Measurements from ENCODE around the gene MEGF11. TPM values are rescaled to one million over a fixed set of nuclear protein-coding genes. Genes with fewer than 3 reads are reported as not detected.

The MEGF11 gene
- polyA plus RNA-seq, 1 donor: 0.66 TPM

- H3K4me1 ChIP-seq (ENCODE audit: control insufficient read depth, insufficient read depth, low read length): no peaks in the 10 kb centered on the region
- WGBS (ENCODE audit: insufficient coverage, low lambda C conversion rate): 93% methylated on average over 3 of the region's 4 CpGs
- peaks cover 21% of the 10 kb centered on the region for H3K27me3 ChIP-seq (ENCODE audit: control insufficient read depth, insufficient read depth, low read length)
Measured at GRCh38 chr15:66215811-66216210, 37.7 kb downstream of the MEGF11 start.

GRCh38 chr15:66214246-66214645, 39.3 kb downstream of the MEGF11 start:
- H3K27ac ChIP-seq (ENCODE audit: low read length): no peak overlapping the region
- peaks cover 16% of the 10 kb centered on the region for H3K27me3 ChIP-seq (ENCODE audit: control insufficient read depth, insufficient read depth, low read length)
- no CpG with 5 or more reads among the region's 4 CpGs for WGBS (ENCODE audit: insufficient coverage, low lambda C conversion rate)
- H3K4me1 ChIP-seq (ENCODE audit: control insufficient read depth, insufficient read depth, low read length): no peaks in the 10 kb centered on the region
- H3K36me3 ChIP-seq (ENCODE audit: control insufficient read depth, insufficient read depth, low read length): no peaks in the 10 kb centered on the region
- H3K9me3 ChIP-seq (ENCODE audit: control insufficient read depth, low read depth, low read length): no peaks in the 10 kb centered on the region
- H3K4me3 ChIP-seq (ENCODE audit: low read length): no peak overlapping the region
- no peak for DNase-seq

More at GRCh38 chr15:66215811-66216210, 37.7 kb downstream of the MEGF11 start:
- Histone ChIP-seq H3K27ac (ENCODE audit: low read length) (no peak overlapping the region), H3K9me3 (ENCODE audit: control insufficient read depth, low read depth, low read length) (no peaks in the 10 kb centered on the region), H3K4me3 (ENCODE audit: low read length) (no peak overlapping the region), H3K36me3 (ENCODE audit: control insufficient read depth, insufficient read depth, low read length) (no peaks in the 10 kb centered on the region)
- DNase-seq: no peak

- no CpG with 5 or more reads among the region's 5 CpGs for WGBS (ENCODE audit: insufficient coverage, low lambda C conversion rate)
- peaks cover 11% of the 10 kb centered on the region for H3K27me3 ChIP-seq (ENCODE audit: control insufficient read depth, insufficient read depth, low read length)
- H3K27ac ChIP-seq (ENCODE audit: low read length): no peak overlapping the region
- no peak for DNase-seq
- no peaks in the 10 kb centered on the region for H3K36me3 ChIP-seq (ENCODE audit: control insufficient read depth, insufficient read depth, low read length)
- H3K4me1 ChIP-seq (ENCODE audit: control insufficient read depth, insufficient read depth, low read length): no peaks in the 10 kb centered on the region
- no peak overlapping the region for H3K4me3 ChIP-seq (ENCODE audit: low read length)
- no peaks in the 10 kb centered on the region for H3K9me3 ChIP-seq (ENCODE audit: control insufficient read depth, low read depth, low read length)
Measured at GRCh38 chr15:66212563-66212921, 41.0 kb downstream of the MEGF11 start.

GRCh38 chr15:66211670-66212562, 41.6 kb downstream of the MEGF11 start:
- WGBS (ENCODE audit: insufficient coverage, low lambda C conversion rate): no CpG with 5 or more reads among the region's 11 CpGs
- Histone ChIP-seq H3K4me3 (ENCODE audit: low read length) (no peak overlapping the region), H3K27me3 (ENCODE audit: control insufficient read depth, insufficient read depth, low read length) (peaks cover 5% of the 10 kb centered on the region), H3K4me1 (ENCODE audit: control insufficient read depth, insufficient read depth, low read length) (no peaks in the 10 kb centered on the region), H3K27ac (ENCODE audit: low read length) (no peak overlapping the region), H3K36me3 (ENCODE audit: control insufficient read depth, insufficient read depth, low read length) (no peaks in the 10 kb centered on the region), H3K9me3 (ENCODE audit: control insufficient read depth, low read depth, low read length) (no peaks in the 10 kb centered on the region)
- no peak for DNase-seq

GRCh38 chr15:66210684-66211083, 42.9 kb downstream of the MEGF11 start:
- whole genome bisulfite sequencing (ENCODE audit: insufficient coverage, low lambda C conversion rate): 50% methylated on average over 1 of the region's 4 CpGs

GRCh38 chr15:66198757-66199156, 54.8 kb downstream of the MEGF11 start:
- Histone ChIP-seq H3K9me3 (ENCODE audit: control insufficient read depth, low read depth, low read length) (no peaks in the 10 kb centered on the region), H3K36me3 (ENCODE audit: control insufficient read depth, insufficient read depth, low read length) (no peaks in the 10 kb centered on the region), H3K4me3 (ENCODE audit: low read length) (no peak overlapping the region), H3K27ac (ENCODE audit: low read length) (no peak overlapping the region), H3K27me3 (ENCODE audit: control insufficient read depth, insufficient read depth, low read length) (no peaks in the 10 kb centered on the region), H3K4me1 (ENCODE audit: control insufficient read depth, insufficient read depth, low read length) (no peaks in the 10 kb centered on the region)
- no CpG with 5 or more reads among the region's 2 CpGs for WGBS (ENCODE audit: insufficient coverage, low lambda C conversion rate)
- no peak for DNase-seq

More at GRCh38 chr15:66210684-66211083, 42.9 kb downstream of the MEGF11 start:
- Histone ChIP-seq H3K4me1 (ENCODE audit: control insufficient read depth, insufficient read depth, low read length) (no peaks in the 10 kb centered on the region), H3K36me3 (ENCODE audit: control insufficient read depth, insufficient read depth, low read length) (no peaks in the 10 kb centered on the region), H3K27me3 (ENCODE audit: control insufficient read depth, insufficient read depth, low read length) (peaks cover 4% of the 10 kb centered on the region), H3K27ac (ENCODE audit: low read length) (no peak overlapping the region), H3K4me3 (ENCODE audit: low read length) (no peak overlapping the region), H3K9me3 (ENCODE audit: control insufficient read depth, low read depth, low read length) (no peaks in the 10 kb centered on the region)
- no peak for DNase-seq

GRCh38 chr15:66196602-66197001, 56.9 kb downstream of the MEGF11 start:
- Histone ChIP-seq H3K4me1 (ENCODE audit: control insufficient read depth, insufficient read depth, low read length) (no peaks in the 10 kb centered on the region), H3K27ac (ENCODE audit: low read length) (no peak overlapping the region), H3K4me3 (ENCODE audit: low read length) (no peak overlapping the region), H3K36me3 (ENCODE audit: control insufficient read depth, insufficient read depth, low read length) (no peaks in the 10 kb centered on the region), H3K27me3 (ENCODE audit: control insufficient read depth, insufficient read depth, low read length) (no peaks in the 10 kb centered on the region), H3K9me3 (ENCODE audit: control insufficient read depth, low read depth, low read length) (no peaks in the 10 kb centered on the region)
- WGBS (ENCODE audit: insufficient coverage, low lambda C conversion rate): no CpG with 5 or more reads among the region's 2 CpGs
- no peak for DNase-seq

GRCh38 chr15:66195621-66196230, 57.8 kb downstream of the MEGF11 start:
- Histone ChIP-seq H3K27me3 (ENCODE audit: control insufficient read depth, insufficient read depth, low read length) (no peaks in the 10 kb centered on the region), H3K4me1 (ENCODE audit: control insufficient read depth, insufficient read depth, low read length) (no peaks in the 10 kb centered on the region), H3K9me3 (ENCODE audit: control insufficient read depth, low read depth, low read length) (no peaks in the 10 kb centered on the region), H3K27ac (ENCODE audit: low read length) (no peak overlapping the region), H3K4me3 (ENCODE audit: low read length) (no peak overlapping the region), H3K36me3 (ENCODE audit: control insufficient read depth, insufficient read depth, low read length) (no peaks in the 10 kb centered on the region)
- WGBS (ENCODE audit: insufficient coverage, low lambda C conversion rate): 90% methylated on average over 2 of the region's 10 CpGs
- no peak for DNase-seq

GRCh38 chr15:66193066-66193465, 60.5 kb downstream of the MEGF11 start:
- no CpG with 5 or more reads among the region's 3 CpGs for WGBS (ENCODE audit: insufficient coverage, low lambda C conversion rate)
- Histone ChIP-seq H3K27me3 (ENCODE audit: control insufficient read depth, insufficient read depth, low read length) (peaks cover 4% of the 10 kb centered on the region), H3K27ac (ENCODE audit: low read length) (no peak overlapping the region), H3K4me1 (ENCODE audit: control insufficient read depth, insufficient read depth, low read length) (no peaks in the 10 kb centered on the region), H3K9me3 (ENCODE audit: control insufficient read depth, low read depth, low read length) (no peaks in the 10 kb centered on the region), H3K4me3 (ENCODE audit: low read length) (no peak overlapping the region), H3K36me3 (ENCODE audit: control insufficient read depth, insufficient read depth, low read length) (no peaks in the 10 kb centered on the region)
- DNase-seq: no peak

- H3K4me1 ChIP-seq (ENCODE audit: control insufficient read depth, insufficient read depth, low read length): no peaks in the 10 kb centered on the region
- no peak overlapping the region for H3K4me3 ChIP-seq (ENCODE audit: low read length)
- H3K27me3 ChIP-seq (ENCODE audit: control insufficient read depth, insufficient read depth, low read length): peaks cover 15% of the 10 kb centered on the region
- H3K9me3 ChIP-seq (ENCODE audit: control insufficient read depth, low read depth, low read length): no peaks in the 10 kb centered on the region
- WGBS (ENCODE audit: insufficient coverage, low lambda C conversion rate): no CpG with 5 or more reads among the region's 5 CpGs
- no peaks in the 10 kb centered on the region for H3K36me3 ChIP-seq (ENCODE audit: control insufficient read depth, insufficient read depth, low read length)
- no peak overlapping the region for H3K27ac ChIP-seq (ENCODE audit: low read length)
- DNase-seq: no peak
Measured at GRCh38 chr15:66190746-66191145, 62.8 kb downstream of the MEGF11 start.
